GM18873 (cell line): ENCODE data around the gene SSB.
"Not testable (repeated sequence)": the region's sequence is repeated elsewhere in the genome, so short reads cannot be mapped to it uniquely, and the experiment has no call there.

ENCODE experiments used
- ATAC-seq: cut with Tn5 transposase; IDR thresholded peaks from one replicate; pipeline ENCODE4 v1.9.1; 2021; ENCODE audit warnings: mild to moderate bottlenecking, moderate library complexity, moderate number of reproducible peaks; ENCODE audit not compliant: unreplicated experiment, low FRiP score

SSB gene

DNA sequence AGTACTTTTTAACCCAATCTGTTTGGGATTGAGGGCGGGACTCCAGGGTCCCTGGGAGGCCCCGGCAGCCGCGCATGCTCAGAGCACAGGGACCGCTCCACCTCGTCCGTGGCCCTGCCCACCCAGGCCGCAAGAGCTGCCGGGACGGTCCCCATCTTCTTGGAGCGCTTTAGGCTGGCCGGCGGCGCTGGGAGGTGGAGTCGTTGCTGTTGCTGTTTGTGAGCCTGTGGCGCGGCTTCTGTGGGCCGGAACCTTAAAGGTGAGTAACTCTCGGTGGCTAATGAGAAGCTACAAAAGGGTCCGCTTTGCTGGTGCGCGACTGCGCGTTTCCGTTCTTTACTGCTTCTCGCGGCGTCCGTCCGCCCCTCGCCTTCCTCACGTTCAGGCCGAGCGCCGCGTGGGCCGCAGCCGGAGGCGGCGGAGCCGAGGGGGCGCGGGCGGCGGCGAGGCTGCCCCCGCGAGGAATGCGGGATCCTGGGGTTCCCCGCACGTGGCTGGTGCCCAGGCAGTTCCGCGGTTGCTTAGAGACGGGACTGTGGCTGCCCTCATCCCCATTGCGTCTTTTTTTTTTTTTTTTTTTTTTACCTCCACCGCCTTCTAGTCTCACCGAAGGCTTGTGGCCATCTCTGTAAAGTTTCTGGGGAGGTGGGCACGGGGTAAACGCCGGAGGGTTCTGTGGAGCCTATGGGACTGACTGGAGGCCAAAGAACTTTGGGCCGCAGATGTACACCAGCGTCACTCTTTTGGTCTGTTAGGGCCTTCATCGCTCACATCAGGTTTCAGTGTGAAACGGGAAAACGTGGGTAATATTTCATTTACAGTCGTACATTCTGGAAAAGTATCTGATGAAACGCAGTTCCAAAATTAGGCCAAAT lies at the start of gene SSB:
SSB (plus strand) TSS at position 154 of the 875 bp plus-strand sequence. CDS start 2,090 bp downstream, outside the sequence.
- peak; percentile 90 for ATAC-seq

DNA sequence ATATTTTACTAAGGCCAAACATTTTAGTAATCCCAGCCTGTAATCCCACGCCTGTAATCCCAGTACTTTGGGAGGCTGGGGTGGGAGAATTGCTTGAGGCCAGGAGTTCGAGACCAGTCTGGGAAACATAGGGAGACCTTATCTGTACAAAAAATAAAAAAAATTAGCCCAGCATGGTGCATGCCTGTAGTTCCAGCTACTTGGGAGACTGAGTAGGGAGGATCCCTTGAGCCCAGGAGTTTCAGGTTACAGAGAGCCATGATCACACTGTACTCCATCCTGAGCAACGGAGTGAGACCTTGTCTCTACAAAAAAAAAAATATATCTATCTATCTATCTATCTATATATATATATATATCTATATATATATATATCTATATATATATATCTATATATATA lies 45.9 kb upstream of the SSB start:
- ATAC-seq = no peak

DNA sequence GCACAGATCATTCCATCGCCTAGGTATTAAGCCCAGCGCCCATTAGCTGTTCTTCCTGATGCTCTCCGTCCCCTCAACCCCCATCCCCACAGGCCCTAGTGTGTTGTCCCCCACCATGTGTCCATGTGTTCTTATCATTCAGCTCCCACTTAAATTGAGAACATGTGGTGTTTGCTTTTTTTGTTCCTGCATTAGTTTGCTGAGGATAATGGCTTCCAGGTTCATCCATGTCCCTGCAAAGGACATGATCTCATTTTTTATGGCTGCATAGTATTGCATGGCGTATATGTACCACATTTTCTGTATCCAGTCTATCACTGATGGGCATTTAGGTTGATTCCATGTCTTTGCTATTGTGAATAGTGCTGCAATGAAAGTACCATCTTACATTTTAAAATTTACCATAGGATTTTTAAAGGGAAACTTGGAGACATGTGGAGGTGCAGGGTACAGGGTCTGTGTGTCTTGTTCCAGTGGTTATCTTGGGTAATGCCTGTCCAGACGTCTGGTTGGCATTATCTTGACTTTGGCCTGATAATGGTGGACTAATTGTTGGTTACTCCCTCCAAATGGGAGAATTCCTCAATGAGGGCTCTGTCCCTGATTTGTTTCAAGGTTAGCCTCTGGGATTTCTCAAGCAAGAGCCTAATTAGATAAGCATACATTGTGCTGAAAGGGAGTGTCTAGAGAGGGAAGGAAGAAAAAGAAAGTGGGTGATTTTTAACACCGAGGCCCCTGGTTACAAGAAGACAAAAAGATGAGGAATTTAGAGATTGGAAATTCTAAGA lies 43.4 kb upstream of the SSB start:
- no peak for ATAC-seq

DNA sequence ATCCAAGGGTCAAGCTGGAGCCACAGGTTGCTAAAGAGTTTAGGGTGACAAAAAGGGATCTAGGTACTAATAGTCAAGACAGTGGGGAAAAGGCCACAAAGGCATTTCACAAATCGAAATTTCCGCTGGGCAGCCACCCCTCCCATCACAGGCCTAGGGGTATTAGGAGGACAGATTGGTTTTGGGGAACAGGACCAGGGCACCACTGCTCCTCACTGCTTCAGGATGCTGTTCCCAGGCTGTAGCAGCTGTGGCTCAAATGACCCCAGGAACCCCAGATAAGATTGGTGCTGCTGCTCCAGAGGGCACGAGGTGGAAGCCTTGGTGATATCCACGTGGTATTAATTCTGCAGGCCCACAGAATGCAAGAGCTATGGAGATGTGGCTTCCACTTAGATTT lies 42.3 kb upstream of the SSB start:
- ATAC-seq = no peak

DNA sequence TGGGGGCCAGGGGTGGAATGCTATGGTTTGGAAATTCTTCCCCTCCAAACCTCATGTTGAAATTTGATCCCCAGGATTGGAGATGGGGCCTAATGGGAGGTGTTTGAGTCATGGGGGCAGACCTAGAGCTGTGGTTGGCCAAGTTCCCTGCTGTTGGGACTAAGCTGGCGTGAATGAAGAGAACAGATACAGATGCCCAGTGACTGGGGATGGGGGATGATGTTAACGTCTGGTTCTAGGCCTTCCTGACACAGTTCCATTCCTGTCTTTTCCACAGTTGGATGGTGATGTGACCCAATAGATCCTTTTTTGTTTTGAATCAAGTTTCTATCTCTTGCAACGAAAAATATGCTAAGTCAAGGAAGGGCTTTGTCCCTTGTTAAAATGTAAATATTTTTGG lies 41.3 kb upstream of the SSB start:
- ATAC-seq = no peak

DNA sequence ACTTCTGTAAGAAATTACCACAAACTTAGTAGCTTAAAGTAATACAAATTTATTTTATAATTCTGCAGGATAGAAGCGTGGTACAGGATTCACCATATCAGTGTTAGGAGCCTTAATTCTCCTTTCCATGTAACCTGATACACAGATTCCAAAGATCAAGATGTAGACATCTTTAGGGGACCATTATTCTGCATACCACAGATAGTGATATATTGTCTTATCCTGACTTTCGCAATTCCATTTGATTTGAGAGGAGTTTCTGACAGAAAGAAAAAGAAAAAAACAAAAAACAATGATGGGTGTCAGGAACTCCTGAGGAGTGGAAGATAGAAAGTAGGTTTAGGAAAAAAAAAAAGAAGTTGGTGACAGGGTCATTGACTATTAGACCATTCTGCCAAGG lies 40.9 kb upstream of the SSB start:
- no peak for ATAC-seq

DNA sequence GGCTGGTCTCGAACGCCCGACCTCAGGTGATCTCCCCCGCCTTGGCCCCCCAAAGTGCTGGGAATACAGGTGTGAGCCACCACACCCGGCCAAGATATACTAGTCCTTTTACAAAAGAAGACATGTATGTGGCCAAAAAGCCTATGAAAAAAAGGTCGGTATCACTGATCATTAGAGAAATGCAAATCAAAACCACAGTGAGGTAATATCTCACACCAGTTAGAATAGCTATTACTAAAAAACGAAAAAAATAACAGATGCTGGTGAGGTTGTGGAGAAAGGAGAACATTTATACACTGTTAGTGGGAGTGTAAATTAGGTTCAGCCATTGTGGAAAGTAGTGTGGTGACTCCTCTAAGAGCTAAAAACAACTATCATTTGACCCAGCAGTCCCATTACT lies 38.7 kb upstream of the SSB start:
- ATAC-seq = no peak

DNA sequence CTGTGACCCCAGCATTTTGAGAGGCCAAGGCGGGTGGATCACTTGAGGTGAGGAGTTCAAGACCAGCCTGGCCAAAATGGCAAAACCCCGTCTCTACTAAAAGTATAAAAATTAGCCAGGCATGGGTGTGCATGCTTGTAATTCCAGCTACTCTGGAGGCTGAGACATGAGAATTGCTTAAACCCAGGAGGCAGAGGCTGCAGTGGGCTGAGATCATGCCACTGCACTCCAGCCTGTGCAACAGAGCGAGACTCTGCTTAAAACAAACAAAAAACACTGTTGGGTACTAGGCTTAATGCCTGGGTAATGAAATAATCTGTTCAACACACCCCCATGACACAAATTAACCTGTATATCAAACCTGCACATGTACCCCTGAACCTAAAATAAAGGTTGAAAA lies 37.9 kb upstream of the SSB start:
- not testable (repeated sequence) for ATAC-seq

DNA sequence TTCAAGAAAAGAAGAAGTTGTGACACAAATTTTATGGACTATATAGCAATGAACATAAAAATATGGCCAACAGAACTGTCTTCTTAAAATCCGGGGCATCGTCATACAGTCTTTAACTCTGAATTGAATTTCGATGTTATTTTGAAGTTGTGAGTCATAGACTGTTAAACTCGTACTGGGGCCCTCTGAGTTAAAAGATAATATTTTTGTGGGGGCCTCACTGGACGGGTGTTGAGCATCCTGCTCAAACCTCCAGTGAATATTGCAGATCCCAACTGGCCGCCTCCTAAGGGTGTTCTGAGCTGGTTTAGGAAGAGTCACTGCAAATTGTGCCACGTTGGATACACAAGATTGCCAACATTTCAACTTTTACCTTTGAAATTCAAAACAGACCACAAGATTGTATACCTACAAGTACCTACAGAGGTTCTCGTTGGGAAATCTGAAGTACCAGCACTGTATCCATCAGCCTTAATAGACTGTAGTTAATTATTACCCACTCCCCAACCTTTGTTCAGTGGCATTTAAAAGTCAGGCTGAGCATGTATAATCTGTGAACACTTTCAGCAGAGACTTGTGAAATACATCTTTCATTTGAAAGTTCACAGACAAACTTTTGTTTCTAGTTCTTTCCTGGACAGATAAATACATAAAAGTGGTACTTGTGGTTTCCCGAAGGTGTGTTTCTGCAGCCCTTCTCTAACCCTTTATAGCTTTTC lies 37.3 kb upstream of the SSB start:
- no peak for ATAC-seq

DNA sequence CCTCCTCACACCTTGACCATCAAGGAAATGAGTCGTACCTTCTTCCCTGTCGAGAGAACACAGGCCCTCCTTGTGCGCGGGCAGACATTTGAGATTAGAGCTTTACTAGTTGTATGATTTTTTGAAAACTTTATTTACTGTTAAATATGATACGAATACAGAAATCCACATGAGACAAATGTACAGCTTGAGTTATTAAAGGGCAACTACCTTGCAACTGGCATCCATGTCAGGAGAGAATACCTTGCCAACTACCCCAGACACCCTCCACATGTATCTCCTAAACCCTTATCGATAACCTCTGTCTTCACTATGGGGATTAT lies 36.7 kb upstream of the SSB start:
- ATAC-seq = no peak

DNA sequence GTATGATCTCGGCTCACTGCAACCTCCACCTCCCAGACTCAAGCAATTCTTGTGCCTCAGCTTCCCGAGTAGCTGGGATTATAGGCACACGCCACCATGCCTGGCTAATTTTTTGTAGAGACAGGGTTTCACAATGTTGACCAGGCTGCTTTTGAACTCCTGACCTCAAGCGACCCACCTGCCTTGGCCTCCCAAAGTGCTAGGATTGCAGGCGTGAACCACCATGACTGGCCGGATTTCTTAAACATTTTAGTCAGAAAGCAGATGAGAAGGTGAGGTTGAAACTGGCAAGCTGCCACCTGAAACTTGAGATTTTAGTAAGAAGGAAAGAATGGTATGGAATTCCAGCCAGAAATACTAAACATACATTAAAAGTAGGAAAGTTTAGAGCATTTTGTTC lies 33.1 kb upstream of the SSB start:
- no peak for ATAC-seq

DNA sequence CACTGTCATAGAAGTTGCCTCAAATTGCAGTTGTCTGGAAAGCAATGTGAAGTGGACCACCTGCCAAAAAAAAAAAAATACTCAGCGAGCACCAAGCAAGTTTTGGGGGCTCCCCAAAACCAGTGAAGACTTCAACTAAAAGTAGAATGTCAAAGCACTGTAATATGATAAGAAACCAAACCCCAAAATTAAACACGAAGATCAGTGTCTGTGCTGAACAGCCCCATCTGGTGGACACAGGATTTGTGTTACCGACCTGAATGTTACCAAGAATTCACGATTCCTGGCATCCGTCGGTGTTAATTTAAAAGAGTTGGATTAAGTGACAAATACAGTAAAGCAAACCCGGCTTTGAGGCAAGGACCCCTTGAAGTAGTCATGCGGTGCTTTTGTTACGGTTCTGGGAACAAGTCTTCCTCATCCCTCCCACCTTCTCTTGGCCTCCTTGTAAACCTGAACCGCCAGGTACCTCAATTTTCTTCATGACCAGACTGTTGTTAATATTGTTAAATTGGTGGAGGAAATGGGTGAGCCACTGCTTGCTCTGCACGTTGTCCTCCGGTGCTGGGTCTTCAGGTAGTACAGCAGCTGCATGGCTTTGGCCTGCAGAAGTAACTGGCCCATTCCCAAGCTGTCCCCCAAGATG lies 31.3 kb upstream of the SSB start:
- no peak for ATAC-seq

DNA sequence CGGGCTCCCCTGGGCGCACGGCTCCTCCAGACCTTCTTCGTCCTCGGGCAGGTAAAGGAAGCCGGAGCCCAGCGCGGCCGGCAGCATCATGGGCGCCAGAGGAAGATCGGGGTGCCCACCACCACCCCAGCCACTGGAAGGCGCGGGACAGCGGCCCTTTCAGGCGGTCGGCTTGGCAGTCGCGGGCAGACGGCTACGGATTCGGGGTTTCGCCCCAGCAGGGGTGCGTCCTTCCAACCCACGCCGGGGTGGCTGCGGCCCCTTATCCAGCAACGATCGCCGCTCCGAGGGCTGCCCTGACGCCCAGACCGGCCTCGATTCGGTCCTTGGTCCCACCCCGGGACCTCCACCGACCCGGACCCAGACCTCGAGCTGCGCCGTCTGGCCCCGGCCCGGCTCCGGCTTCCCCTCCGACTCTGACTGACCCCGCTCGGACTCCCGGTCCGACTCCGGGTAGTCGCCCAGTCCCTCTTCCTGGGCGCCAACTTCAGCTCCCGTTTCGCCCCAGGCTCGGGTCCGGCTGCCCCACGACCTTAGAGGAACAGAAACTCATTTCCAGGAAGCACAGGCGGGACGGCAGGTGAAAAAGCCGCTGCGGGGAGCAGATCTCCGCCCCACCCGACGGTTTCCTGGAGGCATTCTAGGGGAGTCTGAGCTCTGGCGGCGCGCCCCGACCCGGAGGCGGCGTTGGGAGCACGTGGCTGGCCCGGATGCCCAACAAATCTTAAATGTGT lies 30.2 kb upstream of the SSB start:
- ATAC-seq = no peak

DNA sequence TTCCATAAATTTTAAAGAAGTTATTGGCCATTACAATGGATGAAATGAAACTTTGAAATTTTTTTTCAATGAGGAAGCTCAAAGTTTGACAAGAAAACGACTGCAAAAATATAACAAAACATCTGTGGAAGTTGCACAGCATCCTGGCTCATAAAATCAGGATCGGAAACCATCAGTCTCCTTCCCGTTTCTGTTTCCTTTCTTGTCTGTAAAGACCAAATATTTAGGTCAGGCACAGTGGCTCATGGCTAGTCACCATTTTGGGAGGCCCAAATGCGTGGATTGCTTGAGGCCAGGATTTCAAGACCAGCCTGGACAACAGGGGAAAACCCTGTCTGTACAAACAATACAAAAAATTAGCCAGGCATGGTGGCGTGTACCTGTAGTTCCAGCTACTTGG lies 27.6 kb upstream of the SSB start:
- no peak for ATAC-seq

DNA sequence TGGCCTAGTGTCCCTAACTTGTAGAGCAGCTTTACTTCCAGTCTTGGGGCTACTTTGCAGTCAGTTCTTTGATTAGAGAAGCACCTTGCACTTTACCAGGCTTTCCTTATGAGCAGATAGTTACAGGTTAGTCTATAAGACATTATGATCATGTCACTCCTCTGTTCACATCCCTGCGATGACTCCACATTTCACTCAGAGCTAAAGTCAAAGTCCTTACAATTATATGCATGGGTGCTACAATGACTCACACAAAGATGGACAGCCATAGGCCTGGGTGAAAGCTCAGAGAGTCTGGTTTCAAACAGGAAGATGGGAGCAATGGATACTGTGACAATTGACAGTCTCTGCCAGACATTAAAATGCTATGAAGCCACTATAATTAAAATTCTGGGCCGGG lies 27.1 kb upstream of the SSB start:
- ATAC-seq = no peak

DNA sequence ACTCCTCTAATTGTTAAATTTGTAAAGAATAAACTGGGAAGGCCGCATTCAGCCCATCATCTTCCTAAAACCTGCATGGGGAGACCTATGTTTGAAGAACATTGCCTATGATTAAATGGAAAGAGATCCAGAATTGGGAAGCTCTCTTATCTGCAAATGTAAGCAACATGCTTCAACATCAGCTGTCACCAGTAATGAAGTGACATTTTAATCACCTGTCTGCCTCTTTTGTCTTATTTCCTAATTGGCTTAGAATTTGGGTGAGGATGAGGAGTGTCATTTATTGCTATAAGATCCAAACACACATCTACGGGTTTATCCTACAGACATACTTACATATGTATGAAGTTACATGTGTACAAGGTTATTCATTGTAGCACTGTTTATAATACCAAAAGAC lies 26.0 kb upstream of the SSB start:
- ATAC-seq = no peak

DNA sequence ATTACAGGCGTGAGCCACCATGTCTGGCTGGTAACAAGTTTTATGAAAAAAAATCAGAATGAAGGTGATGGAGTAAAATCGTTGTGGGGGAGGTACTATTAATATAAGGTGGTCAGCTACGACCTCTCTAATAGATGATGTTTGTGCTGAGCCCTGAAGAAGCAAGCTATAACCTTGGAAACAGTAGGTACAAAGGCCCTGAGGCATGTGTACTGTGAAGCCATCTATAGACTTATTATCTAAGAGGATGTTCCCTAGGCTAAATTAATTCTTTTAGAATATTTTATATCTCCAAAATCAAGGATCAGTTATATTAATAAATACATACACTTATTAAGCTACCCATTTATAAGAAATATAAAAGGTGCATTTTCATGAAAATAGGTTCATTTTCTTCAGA lies 23.3 kb upstream of the SSB start:
- ATAC-seq = no peak

DNA sequence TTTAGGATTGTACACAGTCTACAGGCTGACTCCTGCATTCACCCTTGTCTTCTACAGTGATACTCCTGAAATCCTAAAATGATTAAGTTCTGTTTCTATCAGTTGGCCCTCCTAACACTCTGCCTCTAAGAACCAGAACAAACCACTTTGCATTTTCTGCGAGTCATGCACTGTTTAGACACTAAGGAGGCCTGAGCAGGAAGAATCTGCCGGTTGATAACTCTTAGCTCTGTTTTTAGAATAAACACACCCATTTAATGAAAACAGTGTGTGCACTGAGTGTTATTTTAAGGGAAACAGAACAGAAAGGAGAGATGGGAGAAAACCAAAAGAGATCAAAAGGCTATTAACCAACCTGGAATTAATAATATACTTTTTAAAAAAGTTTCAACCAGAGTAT lies 22.9 kb upstream of the SSB start:
- no peak for ATAC-seq

DNA sequence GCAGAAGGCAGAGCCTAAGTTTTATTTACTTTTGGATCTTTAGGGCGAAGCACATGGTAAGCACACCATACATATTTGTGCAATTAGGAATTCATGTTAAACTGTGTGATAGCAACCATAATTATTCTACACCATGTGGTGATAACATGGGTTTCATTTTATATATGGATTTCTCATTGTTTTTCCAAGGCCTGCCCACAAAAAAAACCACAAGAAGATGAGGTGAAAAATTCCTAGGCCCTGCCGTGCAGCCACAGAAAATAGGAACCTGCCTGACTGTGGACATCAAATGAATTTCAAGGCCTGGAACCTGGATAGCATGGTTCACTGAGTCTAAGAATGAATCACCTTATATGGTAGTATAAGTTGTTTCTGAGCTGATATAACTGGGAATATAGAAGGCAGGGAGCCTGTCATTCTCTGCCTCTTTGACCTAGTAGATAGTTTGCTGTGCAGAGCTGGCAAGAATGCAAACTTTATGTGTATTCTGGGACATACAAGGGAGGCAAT lies 22.4 kb upstream of the SSB start:
- no peak for ATAC-seq

DNA sequence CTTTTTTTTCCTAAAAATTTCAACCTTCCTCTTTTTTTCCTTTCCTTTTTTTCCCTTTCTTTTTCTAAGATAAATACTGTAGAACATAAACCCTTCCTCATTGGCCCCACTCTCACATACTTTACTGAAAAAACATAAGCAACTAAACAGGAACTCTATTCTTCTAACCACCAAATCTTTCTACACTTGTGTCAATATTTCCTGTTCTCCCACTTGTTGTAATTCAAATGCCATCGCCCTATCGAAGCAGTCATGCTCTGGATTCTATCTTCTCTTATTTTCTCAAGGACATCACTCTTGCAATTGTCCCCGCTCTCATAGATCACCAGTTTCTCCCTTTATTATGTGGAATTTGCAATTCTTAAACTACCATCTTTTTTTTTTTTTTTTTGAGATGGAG lies 20.2 kb upstream of the SSB start:
- no peak for ATAC-seq
